Left lobe of liver (tissue), 2 donors: ENCODE results near the gene VCL. TPM values are rescaled to one million over a fixed set of nuclear protein-coding genes. Genes with fewer than 3 reads are reported as not detected.
A peak's percentile ranks its signal among the peaks of the same experiment; 100 is the strongest.
"Not testable (repeated sequence)": the region's sequence is repeated elsewhere in the genome, so short reads cannot be mapped to it uniquely, and the experiment has no call there.

Experiments
- ATAC-seq: fragments of 200-7000 bp; cut with Tn5 transposase; one replicate; pipeline ENCODE4 v1.9.1; 2020; ENCODE audit warnings: mild to moderate bottlenecking, moderate library complexity
- DNase-seq: peaks from one replicate; pipeline ENCODE4 v3.0.0-alpha.2; 2020; ENCODE audit warnings: low spot score
- total RNA-seq: library from RNA; stranded (reverse); gene quantifications from one replicate; pipeline ENCODE4 v1.2.1, GENCODE V29; 2021
- donor health status: DM: no; HTN: no; CAD: no; lungs with moderate emphysema.
- donor health status: DM: no; HTN: yes; CAD: no.

The VCL gene
- total RNA-seq, 1 donor from 2014 or later, result 14.5 TPM

DNA sequence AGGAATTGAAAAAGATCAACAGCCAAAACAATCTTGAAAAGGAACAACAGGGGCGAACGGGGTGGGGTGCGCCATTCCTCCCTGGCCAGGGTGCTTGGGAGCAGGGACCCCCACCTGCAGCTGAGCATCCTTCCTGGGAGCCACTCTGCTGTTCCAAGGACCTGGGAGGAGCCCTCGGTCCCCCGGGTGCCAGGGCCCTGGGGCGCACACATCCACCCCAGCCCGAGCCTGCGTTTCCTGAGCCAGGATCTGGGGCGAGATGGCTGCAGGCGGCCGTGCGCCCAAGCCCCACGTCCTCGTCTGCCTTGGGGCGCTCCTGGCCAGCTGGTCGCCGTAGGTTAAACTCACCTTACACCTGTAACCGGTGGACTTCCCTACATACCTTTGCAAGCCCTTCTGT, 142.1 kb downstream of the VCL start:
- ATAC-seq, result no peak
- no peak for DNase-seq

DNA sequence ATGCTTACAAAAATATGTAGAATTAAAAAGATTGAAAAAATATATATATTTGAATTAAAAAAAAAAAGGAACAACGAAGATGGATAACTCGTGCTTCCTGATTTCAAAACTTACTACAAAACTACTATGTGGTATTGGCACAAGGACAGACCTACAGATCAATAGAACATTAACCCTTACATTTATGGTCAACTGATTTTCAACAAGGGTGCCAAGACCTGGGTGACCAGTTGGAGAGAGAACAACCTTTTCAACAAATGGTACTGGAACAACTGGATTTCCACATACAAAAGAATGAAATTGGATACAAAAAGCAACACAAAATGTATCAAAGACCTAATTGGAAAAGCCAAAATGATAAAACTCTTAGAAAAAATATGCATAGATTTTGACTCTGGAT, 142.6 kb downstream of the VCL start:
- no peak for DNase-seq
- peak; percentile 74 for ATAC-seq

DNA sequence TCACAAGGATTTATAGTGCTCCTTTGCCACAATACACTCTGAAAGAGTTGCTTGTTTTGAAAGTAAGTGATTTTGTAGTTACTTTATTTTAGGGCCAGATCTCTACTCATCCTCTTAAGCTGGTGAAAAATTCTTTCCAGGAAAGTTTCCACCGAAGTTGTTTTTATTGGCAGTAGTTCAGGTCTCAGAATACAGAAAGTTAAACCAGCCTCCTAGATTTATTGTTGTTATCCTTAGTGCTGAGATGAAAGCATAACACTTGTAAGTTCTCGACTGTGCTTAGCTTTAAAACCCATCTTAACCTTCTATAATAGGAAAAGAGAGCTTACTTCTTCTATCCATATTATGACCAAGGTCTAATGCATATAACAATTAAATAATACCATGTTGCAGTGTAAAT, 147.2 kb downstream of the VCL start:
- DNase-seq (no peak), ATAC-seq (no peak)

DNA sequence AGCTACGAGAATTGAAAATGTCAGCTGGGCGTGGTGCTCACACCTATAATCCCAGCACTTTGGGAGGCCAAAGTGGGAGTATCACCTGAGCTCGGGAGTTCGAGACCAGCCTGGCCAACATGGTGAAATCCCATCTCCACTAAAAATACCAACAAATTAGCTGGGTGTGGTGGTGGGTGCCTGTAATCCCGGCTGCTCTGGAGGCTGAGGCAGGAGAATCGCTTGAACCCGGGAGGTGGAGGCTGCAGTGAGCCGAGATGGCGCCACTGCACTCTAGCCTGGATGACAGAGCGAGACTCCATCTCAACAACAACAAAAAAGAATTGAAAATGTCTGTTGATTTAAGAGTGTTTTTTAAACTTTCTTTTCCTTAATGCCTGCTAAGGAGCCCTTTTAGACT, 149.1 kb downstream of the VCL start:
- not testable (repeated sequence) for ATAC-seq

GRCh38 chr10:74150204-74150989, 152.5 kb downstream of the VCL start, which contains the start of gene AP3M1:
AP3M1 (minus strand) TSS chr10:74150828; CDS start chr10:74138379, 12,449 bp downstream.
- DNase-seq (peak; percentile 87), ATAC-seq (peak; percentile 70)

More for the DNA sequence above, 149.1 kb downstream of the VCL start:
- not testable (repeated sequence) for DNase-seq

GRCh38 chr10:74150990-74151878, 153.3 kb downstream of the VCL start, which contains the start of gene ADK:
ADK (plus strand) TSS chr10:74151221; CDS start chr10:74151279, 58 bp downstream.
- DNase-seq, result peak; percentile 100
- ATAC-seq, result peak; percentile 91

GRCh38 chr10:74151879-74152722, 154.2 kb downstream of the VCL start:
- DNase-seq, result no peak
- peak; percentile 2 for ATAC-seq

DNA sequence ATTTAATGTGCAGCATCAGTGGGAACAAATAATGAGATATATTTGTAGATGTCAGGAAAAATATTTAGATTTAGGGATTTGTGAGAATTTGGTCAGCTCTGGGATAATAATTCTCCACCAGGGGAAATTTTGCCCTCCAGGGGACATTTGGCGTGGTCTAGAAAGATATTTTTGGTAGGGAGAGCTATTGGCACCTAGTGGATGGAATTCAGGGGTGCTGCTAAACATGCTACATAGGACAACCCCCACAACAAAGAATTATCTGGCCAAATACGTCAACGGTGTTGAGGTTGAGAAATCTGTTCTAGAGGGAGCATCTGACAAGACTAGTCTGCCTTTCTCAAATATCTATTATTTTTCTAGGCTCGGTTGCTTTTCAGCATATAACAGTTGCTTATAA, 155.2 kb downstream of the VCL start:
- DNase-seq (no peak), ATAC-seq (no peak)

GRCh38 chr10:74153676-74154075, 155.8 kb downstream of the VCL start:
- no peak for DNase-seq

GRCh38 chr10:74156919-74157289, 159.0 kb downstream of the VCL start:
- DNase-seq (no peak), ATAC-seq (peak; percentile 77)

More at GRCh38 chr10:74153676-74154075, 155.8 kb downstream of the VCL start:
- no peak for ATAC-seq

DNA sequence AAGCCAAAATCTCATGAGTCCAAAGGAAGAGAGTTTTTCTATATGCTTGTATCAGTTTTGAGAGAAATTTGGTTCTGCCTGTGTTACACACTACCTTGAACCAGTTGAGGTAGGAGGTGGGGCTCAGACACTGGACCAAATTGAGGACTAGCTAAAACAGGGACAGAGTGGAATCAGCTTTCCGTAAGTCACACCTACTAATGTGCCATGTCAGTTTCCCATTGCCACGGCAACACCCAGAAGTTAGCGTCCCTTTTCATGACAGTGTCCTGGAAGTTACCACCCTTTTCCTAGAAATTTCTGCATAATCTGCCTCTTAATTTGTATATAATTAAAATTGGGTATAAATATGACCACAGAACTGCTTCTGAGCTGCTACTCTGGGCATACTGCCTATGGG, 162.1 kb downstream of the VCL start:
- DNase-seq (no peak), ATAC-seq (no peak)

- ATAC-seq, result no peak
- DNase-seq, result no peak
Measured at GRCh38 chr10:74163319-74164068, 165.6 kb downstream of the VCL start.

DNA sequence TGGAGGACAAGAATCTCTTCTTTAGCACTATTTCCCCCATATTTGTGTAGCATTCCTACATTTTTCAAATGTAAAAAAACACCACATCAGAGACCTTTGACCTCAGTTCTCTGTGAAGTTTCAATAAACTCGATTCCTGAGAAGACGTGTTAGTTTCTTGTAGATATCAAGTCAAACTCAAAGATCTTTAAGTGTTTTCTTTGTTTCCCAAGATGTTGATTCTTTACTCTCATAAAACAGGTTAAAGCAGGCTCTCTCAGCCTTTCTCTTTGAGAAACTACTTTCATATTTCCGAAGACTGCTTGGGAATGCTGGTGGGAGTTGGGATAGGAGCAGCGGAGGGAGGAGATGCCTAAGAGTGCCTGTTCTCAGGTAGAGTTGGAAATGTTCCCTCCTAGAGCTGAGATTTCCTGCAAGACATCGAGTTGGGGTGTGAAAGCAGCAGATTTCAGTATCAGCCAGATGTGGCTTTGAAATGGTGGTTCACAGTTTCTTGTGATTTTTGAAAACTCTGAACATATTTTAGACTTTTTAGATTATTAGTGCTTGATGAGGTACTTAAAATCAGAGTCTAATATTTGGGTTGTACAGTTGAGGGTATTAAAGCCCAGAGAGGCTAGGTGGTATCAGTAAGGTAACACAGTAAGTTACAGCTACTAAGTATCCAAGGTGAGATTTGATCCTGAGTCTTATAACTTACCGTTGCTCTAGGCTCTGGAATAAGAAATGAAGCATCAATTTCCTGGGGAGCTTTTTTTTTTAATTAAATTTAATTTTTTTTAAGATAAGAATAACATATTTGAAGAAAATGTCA, 167.0 kb downstream of the VCL start:
- DNase-seq, result no peak
- ATAC-seq, result no peak

- ATAC-seq (no peak), DNase-seq (no peak)
Measured at GRCh38 chr10:74165530-74165901, 167.6 kb downstream of the VCL start.

DNA sequence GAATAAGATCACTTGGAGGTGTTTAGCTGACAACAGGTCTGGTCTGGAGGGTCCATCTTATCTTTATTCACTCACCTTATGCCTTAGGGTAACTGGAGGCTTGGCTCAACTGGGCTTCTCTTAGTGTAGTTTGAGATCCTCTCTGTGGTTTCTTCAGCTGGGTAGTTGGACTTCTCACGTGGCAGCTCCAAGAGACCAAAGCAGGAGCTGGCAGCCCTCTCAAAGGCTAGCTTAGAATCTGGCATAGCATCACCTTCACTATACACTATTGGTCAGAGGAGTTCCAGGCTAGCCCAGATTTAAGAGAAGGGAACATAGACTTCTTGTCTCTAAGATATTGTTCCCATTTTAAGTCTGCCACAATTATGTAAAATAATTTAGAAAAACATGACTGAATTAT, 169.5 kb downstream of the VCL start:
- DNase-seq, result no peak
- no peak for ATAC-seq
